Measurements from ENCODE around the gene CST9.

- TF ChIP-seq EZH2phosphoT487 (IDR thresholded peaks at IDR 0.05; ENCODE audit: borderline replicate concordance, low read length): no peak
- no peak for TF ChIP-seq CTCF (conservative IDR thresholded peaks at IDR 0.05; ENCODE audit: low read depth, low read length)
- no peak for TF ChIP-seq EZH2 (IDR thresholded peaks at IDR 0.05; ENCODE audit: low read length, unreplicated experiment)
Observed at GRCh38 chr20:23602241-23602640, 3.5 kb downstream of the CST9 start.

Measured in PC-3 (cell line).